ENCODE data around the gene ABHD2.

DNA sequence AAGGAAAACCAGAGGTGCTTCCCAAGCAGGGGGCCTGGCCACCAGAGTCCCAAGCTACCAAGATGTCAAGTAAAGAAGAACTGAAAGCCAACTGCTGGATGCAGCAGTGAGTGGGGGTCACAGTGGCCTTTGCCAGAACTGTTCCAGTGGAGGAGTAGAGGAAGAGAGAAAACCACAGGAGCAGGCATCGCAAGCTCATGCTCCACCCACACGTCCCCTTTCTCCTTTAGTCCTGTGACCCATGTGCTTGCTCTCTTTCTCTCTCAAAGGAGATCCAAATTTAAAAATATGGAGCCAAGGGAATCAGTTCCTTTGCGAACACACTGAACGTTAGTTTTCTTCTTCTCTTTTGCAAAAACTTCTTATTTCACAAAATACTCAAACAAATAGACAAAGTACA lies 12.4 kb upstream of the ABHD2 start:
- TF ChIP-seq, protein P1, sequence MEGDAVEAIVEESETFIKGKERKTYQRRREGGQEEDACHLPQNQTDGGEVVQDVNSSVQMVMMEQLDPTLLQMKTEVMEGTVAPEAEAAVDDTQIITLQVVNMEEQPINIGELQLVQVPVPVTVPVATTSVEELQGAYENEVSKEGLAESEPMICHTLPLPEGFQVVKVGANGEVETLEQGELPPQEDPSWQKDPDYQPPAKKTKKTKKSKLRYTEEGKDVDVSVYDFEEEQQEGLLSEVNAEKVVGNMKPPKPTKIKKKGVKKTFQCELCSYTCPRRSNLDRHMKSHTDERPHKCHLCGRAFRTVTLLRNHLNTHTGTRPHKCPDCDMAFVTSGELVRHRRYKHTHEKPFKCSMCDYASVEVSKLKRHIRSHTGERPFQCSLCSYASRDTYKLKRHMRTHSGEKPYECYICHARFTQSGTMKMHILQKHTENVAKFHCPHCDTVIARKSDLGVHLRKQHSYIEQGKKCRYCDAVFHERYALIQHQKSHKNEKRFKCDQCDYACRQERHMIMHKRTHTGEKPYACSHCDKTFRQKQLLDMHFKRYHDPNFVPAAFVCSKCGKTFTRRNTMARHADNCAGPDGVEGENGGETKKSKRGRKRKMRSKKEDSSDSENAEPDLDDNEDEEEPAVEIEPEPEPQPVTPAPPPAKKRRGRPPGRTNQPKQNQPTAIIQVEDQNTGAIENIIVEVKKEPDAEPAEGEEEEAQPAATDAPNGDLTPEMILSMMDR (IDR thresholded peaks at IDR 0.05 in 4 of 5, conservative IDR thresholded peaks at IDR 0.05 in 1 of 5) = no peak
- no peak for TF ChIP-seq POLR2A (IDR thresholded peaks at IDR 0.05)

Measured in gastrocnemius medialis (tissue), 4 donors.